T-helper 2 cell treated with Interferon-gamma antibody and Interleukin-4, amounts not matched to agents 100 ng/mL and 5 ng/mL, for 36 hours (primary cell): ENCODE results near the gene ZNRF1. TPM values are rescaled to one million over a fixed set of nuclear protein-coding genes. Genes with fewer than 3 reads are reported as not detected.
"Not testable (repeated sequence)": the region's sequence is repeated elsewhere in the genome, so short reads cannot be mapped to it uniquely, and the experiment has no call there.

Experiments used
- intact Hi-C: fragments of 100-400 bp; cut with micrococcal nuclease; formaldehyde crosslinking; loops from one replicate; pipeline ENCODE4 v1.15.1; 2023
- total RNA-seq: library from RNA; stranded (reverse); gene quantifications from 2 replicates; pipeline ENCODE4 v1.2.3, GENCODE V29; 2022

Gene ZNRF1
- total RNA-seq, 1 donor from 2014 or later = 17.6 TPM

DNA sequence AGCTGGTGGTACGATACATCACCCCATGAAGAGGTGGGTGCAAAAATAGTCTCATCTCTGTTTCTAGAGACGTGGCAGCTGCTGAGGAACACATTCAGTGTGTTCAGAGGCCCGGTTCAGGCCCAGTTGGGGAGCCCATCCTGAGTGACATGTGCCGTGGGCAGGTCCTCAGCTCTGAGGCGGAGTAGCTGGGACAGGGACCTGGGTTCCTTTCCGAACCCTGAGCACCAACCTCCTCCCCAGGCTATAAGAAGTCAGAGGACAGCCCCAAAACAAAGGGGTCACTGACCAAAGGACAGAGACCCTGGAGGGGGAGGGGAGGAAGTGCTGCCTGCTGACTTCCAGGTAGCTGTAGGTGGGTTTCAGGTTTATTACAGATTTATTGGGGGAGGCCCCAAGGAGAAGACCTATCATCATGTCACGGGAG, 112.7 kb downstream of the ZNRF1 start:
- intact Hi-C loops = loop anchor here (1.0 to 2.0 kb wide), 7 partner anchors 36 to 402 kb away; partner anchors contain the start of genes WDR59 and ZFP1

DNA sequence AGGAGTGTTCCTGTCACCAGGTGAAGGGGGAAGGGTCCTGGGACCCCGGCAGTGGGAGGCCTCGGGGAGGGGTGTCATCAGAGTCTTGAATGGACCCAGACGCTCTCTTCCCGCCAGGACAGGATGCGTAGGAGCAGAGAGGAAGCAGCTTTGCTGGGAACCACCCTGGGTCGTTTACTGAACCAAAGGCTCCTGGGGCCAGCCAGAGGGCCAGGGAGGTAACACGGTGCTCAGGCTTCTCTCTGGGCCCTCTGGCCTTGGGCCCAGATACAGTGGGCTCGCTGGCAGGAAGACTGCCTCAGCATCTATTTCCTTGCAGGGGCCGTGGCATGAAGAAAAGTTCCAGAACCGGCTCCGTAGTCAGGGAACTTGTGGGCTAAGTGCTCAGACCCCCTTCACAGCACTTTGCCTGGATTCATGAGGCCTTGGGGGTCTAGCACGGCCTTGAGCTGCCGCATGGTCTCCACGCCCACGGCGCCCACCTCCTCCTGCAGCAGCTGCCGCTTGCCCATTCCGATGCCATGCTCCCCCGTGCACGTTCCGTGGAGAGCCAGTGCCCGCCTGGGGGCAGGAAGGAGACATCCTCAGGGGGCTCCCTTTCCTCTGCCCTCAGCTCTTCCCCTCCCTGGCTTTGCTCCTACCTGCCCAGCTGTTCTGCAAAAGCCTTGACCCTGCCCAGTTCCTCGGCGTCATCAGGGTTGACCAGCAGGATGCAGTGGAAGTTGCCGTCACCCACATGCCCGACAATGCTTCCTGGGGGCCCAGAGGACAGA, 113.3 kb downstream of the ZNRF1 start:
- intact Hi-C loops = loop anchor here (1.0 to 2.0 kb wide), 7 partner anchors 37 to 403 kb away; partner anchors contain the start of genes WDR59 and ZFP1

DNA sequence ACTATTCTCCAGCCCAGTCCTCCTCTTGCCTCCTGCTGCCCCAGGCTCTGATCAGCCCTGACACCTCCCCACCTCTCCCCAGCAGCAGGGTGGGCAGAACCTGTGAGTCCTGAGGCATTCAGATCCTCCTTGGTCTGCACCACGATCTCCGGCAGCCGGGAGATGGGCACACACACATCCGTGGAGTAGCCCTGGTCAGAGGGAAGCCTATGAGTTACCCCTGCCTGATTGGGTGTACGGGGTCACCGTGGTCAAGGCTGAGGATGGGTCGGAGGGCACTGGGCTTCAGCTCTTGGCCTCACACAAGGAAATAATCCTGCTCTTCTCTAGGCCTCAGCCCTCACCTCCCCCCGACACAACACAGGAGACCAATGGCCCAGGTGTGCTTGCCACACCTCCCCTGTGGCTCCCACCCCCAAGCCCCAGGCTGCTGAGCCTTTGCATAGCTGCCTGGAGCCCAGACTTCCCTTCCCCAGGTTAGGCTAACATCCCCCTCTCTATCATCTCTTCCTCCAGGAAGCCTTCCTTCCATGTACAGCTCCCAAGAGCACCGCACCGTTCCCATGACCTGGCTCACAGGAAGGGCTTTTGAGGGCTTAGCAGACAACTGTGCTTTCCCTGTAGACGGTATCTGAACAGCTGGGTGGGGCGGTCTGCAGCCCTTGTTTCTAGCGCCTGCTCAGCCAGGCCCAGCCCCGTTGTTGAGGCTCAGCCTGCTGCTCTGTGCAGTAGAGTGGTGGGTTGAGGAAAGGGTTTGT, 114.1 kb downstream of the ZNRF1 start:
- intact Hi-C loops = no loop called here

DNA sequence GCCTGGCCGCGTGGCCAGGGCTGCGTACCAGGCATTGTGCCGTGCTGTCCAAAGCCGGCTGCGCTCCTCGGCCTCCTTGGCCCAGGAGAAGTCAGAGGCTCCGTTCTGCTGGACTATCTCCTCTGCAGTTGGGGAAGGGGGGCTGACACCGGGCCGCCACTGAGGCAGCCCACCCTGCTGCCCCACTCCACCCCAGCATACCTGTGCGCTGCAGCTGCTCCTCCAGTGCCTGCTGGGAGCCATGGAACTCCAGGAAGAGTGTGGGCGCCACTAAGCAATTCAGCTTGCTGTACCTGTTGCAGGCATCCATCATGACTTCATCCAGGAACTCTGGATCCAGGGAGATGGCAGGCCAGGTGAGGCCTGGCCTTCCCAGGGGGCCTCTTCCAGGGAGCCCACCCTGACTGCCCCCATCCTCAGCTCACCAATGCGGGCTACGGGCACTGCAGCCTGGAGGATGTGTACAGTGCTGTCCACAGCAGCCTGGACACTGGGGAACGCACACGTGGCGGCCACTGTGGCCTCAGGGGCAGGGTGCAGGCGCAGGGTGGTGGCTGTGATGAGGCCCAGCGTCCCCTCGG, 114.8 kb downstream of the ZNRF1 start:
- intact Hi-C loops = no loop called here

DNA sequence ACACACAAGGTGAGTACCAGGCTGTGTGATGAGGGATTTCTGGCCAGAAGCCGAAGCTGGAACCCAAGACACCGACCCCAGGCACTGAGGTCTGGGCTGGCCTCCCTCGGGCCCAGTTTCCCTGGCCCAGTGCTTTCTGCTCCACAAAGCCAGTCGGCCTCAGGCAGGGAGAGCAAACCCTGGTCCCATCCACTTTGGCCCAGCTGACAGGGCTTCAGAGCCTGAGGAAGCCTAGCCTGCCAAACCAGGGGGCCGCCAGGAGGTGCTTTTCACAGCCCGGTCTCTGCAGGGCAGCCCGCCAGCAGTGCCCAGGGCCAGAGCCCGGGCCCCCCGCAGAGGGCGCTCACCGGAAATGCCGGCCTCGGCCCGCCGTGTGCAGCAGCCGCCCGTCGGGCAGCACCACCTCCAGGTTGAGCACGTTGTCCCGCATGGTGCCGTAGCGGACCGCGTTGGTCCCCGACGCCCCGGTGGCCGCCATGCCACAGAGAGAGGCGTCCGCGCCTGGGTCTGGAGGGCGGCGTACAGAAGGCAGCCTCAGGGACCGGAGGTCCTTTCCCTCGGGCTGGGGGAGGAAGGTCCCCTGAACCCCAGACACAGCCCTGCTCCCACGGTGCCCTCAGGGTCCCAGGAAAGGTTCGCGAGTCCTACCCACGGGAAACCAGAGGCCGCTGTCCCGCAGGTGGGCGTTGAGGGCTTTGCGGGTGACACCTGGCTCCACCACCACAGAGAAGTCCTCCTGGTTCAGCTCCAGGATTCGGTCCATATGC, 115.5 kb downstream of the ZNRF1 start:
- intact Hi-C loops = no loop called here

DNA sequence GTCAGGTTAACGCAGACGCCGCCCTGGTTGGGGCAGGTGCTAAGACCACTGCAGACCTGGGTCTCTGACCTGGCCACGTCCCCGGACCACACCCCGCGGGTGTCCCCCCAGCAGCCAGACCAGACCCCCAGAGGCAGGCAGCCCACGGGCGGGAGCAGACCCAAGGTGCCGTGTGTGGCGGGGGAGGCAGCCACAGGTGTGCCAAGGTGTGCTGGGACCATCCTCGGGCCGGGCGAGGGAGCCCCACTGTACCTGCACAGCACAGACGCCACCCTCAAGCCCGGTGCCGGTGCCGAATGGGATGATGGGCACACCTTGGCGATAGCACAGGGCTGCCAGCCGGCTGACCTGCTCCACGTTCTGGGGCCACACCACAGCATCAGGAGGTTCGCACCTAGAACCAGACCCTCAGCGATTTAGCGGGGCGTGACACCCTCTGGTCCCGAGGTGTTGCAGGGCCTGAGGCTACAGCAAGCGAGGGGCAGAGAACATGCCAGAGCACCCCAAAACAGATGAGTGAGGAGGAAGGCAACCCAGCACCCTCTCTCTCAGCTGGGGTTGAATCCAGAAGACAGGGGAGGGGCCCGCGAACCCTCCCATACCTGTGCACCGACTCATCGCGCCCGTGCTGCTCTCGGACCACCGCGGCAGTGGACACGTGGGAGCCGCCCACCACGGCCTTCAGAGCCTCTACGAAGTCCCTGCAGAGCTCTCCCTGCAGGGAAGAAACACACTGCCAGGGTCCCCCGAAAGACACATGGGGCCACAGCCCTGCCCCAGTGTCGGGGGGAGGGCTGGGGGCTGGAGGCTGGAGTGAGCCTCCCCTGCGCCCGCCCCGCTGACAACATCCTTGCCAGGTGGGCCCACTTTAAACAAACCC, 116.4 kb downstream of the ZNRF1 start:
- intact Hi-C loops = no loop called here

DNA sequence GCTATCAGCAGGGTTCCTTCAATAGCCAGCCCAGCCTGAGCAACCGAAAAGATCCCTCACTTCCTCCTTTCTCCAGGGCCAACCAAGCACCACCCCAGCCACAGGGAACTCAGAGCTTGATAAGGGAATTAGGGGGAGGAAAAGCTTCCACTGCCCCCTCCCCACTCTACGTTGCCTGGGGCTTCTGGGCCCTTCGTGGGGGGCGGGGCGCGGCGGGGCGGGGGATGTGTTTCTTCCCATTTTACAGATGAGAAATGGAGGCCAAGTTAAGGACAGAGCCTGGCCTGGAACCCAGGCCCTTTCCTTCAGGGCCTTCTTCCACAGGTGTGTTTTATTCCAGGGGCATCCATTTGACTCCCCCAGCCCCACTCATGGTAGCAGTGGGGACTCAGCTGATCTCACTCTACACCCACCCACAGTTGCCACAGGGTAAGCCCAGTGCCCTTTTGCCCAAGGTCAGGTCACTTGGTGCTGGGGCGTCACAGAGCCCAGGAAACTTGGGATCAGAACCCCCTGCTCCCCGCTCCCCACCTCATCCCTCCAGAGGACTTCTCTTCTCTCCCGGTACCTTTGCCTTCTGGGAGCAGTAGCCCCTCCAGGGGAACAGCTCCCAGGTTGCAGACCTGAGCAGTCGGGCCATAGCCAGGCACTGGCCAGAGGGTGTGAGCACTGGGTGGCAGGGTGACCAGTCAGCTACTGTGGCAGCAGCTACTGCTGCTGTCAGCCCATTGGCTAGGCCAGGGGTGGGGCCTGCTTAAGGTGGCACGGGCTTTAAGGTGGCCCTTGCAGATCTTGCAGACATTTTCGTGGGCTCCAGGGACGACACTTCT, 117.5 kb downstream of the ZNRF1 start, which contains the start of gene LDHD:
Gene LDHD, minus strand, starts transcription at position 700 of the 830 bp plus-strand sequence. Its CDS starts 60 bp downstream, at position 640.
- intact Hi-C loops = no loop called here

DNA sequence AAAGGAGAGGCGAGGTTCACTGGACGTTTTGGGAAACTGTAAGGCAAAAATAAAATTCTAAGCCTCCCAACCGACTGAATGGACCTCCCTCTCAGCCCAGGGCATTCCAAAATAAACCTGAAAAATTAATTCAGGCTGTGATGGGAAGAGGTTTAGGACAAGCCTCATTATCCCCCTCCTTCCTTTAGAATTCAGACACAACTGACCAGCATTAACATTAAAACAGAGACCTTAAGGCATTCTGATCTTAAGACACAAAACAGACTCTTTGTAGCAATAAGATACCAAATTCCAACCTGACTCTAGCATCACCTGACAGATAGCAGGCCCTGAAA, 118.1 kb downstream of the ZNRF1 start:
- intact Hi-C loops = no loop called here

DNA sequence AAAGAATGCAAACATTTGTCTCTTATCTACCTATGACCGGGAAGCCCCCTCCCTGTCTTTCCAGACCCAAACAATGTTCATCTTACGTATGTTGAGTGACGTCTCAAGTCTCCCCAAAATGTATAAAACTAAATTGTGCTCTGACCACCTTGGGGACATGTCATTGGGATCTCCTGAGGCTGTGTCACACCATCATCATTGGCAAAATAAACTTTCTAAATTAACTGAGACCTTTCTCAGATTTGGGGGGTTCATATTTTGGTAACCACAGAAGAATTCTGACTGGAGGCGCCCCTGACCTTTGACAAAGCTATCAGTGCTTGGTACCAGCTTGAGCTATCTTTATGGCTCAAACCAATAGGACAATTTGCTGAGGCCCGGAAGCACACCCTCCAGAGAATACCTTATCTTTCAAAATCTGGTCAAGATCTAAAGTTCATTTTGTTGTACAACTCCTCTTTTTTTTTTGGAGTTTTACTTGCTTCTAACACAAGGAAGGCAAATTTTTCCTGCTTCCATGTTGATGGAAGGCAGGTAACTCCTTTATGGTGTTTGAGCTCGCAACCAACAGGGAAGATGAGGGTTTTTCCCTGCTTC, 120.2 kb downstream of the ZNRF1 start:
- intact Hi-C loops = no loop called here

DNA sequence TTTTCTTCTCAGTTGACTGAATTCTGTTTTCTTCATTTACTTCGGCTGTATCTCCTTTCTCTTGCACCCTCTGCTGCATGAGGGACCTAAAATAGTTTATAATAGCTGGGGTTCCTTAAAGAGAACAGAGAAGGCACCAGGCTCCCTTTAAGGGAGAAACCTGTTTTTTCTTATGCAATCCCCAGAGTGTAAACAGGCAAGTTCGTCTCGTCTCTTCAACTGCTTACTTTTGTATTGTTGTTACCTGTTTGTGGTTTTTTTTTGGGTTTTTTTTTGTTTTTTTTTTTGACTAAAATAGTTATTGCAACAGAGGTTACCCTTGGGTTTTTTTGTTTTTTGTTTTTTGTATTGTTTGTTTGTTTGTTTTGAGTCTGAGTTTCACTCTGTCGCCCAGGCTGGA, 121.4 kb downstream of the ZNRF1 start:
- intact Hi-C loops = no loop called here

DNA sequence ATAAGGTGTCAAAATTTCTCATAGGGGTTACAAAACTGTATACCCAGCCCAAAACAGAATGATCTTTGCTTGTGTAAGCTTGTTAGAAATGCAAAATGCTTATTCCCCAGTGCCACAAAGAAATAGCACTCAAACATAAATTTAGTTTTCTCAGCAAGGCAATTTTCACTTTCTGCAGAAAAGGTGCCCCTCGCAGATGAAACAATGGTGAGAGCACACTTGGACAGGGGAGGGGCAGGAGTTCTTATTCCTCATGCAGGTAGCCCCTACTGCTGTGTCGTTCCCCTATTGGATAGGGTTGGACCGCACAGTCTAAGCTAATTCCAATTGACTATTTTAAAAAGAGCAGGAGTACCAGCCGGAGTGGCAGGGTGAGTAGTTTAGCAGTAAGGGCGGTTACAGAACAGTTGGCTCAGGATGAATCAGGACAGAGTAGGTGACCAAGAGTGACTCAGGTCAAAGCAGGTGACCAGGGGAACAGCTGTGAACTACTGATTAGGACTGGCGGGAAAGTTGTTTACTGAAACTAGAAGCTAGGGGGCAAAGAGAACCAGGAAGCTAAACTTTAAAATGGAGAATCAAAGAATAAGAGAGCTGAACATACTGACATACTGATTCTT, 123.2 kb downstream of the ZNRF1 start:
- intact Hi-C loops = no loop called here

DNA sequence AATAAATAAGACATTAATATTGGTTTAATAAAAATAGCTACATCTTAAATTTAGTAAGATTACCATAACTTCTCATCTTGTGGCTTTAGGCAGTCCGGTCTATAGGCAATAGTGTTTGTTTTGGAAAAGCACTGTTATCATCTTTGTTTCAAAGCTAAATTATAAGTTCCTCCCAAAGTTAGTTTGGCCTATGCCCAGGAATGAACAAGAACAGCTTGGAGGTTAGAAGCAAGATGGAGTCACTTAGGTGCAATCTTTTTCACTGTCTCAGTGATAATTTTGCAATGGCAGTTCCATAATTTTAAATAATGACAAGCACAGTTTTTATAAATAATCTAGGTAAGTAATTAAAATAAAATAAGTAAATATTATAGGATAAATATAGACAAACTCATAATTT, 123.8 kb downstream of the ZNRF1 start:
- intact Hi-C loops = no loop called here

DNA sequence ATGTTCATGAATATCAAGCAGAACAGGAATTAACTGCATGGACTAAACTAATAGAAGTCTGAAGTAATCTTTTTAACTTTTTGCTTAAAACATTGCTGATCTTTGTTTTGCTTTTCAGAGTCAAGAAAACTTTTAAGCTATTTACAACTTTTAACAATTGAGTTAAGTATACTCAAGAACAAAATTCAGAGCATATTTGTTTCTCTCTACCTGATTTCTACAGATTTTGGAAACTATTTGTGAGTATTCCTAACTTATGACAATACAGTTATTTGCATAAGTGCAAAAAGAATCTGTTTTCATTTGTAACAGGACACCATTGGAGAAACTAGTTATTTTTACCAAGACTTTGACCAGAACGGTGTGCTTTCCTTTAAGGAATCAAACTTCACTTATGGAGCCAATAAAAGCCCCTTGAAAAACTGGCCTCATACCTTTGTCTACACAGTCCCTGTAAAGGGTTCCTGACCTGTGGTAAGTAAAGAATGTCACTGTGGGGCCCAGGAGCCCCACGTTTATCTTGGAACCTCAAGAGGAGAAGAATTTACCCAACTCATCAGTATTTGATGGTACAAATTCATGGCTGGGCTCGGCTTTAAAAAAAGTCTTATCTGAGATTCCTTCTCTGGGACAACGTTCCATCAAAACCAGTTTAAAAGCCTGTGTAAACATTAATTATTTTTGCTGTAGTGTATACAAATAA, 129.0 kb downstream of the ZNRF1 start:
- intact Hi-C loops = no loop called here

DNA sequence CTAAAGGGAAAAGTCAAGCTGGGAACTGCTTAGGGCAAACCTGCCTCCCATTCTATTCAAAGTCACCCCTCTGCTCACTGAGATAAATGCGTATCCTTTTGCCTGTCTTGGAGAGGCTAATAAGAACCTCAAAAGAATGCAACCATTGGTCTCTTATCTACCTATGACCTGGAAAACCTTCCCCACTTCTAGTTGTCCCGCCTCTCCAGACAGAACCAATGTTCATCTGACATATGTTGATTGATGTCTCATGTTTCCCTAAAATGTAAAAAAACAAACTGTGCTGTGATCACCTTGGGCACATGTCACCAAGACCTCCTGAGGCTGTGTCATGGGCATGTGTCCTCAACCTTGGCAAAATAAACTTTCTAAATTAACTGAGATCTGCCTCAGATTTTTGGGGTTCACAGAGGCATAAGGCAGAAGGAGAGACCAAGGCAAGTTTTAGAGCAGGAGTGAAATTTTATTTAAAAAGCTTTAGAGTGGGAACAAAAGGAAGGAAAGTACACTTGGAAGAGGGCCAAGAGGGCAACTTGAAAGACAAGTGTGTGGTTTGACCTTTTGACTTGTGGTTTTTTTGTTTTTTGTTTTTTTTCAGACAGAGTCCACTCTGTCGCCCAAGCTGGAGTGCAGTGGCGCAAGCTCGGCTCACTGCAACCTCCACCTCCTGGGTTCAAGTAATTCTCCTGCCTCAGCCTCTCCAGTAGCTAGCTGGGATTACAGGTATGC, 130.8 kb downstream of the ZNRF1 start:
- intact Hi-C loops = not testable (repeated sequence)

DNA sequence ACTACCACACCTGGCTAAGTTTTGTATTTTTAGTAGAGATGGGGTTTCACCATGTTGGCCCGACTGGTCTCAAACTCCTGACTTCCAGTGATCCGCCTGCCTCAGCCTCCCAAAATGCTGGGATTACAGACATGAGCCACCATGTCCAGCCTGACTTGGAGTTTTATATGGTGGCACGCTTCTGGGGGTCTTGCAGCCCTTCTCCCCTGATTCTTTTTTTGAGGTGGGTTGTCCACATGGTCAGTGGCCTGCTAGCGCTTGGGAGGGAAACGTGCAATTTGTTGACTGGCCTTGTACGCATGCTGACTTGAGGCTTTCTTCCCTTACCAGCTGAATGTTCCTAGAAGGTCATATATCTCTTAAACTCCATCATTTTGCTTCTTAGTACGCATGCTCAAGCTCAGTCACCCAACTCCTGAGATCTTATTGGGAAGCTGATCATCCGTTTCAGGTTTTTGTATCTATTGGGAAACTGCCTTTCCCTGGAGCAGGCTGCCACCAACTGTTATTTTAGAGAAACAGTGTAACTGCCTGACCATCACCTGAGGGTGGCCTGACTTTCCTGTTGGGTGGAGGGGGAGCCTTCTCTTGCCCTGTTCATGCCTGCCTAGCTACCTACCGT, 131.4 kb downstream of the ZNRF1 start:
- intact Hi-C loops = no loop called here

DNA sequence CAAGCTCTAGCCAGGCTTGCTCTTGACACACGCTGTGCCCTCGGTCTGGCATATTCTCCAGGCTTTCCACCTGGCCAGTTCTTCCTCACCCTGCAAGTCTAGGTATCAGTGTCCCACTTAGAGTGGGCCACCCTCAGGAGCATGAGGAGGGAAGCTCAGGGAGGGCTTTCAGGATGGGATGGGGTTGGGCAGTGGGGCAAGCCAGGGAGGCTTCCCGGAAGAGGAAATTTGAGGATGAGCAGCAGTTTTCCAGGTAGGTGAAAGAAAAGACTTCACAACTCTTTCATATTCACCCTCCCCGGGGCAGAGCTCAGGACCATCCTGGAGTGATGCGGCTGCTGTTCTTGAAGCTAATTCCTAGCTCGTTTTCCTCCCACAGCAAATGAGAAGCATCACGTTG, 132.3 kb downstream of the ZNRF1 start:
- intact Hi-C loops = no loop called here

DNA sequence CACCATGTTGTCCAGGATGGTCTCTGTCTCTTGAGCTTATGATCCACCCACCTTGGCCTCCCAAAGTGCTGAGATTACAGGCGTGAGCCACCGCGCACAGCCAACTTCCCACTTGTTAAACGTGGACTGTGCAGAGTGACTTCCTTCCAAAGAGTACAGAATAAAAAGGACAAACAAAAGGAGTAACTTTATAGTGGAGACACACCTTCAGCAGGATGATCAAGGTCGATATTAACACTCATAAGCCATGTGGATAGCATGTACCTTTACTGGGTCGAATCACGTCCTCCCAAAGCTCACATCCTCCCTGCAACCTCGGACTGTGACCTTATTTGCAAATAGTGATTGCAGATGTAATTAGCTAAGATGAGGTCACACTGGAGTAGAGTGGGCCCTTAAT, 139.4 kb downstream of the ZNRF1 start:
- intact Hi-C loops = no loop called here
